Inflammatory macrophage treated with lipopolysaccharide for 4 hours (primary cell): ENCODE results near the gene LARP4B.

ENCODE experiments used
- DNase-seq: peaks from one replicate; pipeline ENCODE4 v3.0.0-alpha.2; 2020

LARP4B gene

GRCh38 chr10:804787-805619, 126.5 kb downstream of the LARP4B start:
- DNase-seq: peak; percentile 35

GRCh38 chr10:804191-804781, 127.2 kb downstream of the LARP4B start:
- no peak for DNase-seq

- DNase-seq: no peak
Observed at GRCh38 chr10:803041-803741, 128.3 kb downstream of the LARP4B start.

GRCh38 chr10:802506-802905, 129.0 kb downstream of the LARP4B start:
- DNase-seq: no peak

GRCh38 chr10:797179-797578, 134.3 kb downstream of the LARP4B start:
- no peak for DNase-seq

- DNase-seq: no peak
Observed at GRCh38 chr10:796233-796632, 135.3 kb downstream of the LARP4B start.

GRCh38 chr10:794382-794956, 137.0 kb downstream of the LARP4B start:
- no peak for DNase-seq

GRCh38 chr10:792792-793100, 138.8 kb downstream of the LARP4B start:
- DNase-seq: no peak

- no peak for DNase-seq
Observed at GRCh38 chr10:792083-792791, 139.3 kb downstream of the LARP4B start.

GRCh38 chr10:791639-792038, 139.9 kb downstream of the LARP4B start:
- no peak for DNase-seq

- no peak for DNase-seq
Observed at GRCh38 chr10:790821-791551, 140.5 kb downstream of the LARP4B start.

GRCh38 chr10:789831-790701, 141.4 kb downstream of the LARP4B start:
- no peak for DNase-seq

GRCh38 chr10:788796-789748, 142.4 kb downstream of the LARP4B start:
- DNase-seq: peak; percentile 56

- no peak for DNase-seq
Observed at GRCh38 chr10:787933-788651, 143.4 kb downstream of the LARP4B start.

GRCh38 chr10:786633-787474, 144.7 kb downstream of the LARP4B start:
- no peak for DNase-seq

- no peak for DNase-seq
Observed at GRCh38 chr10:785861-786214, 145.7 kb downstream of the LARP4B start.

- no peak for DNase-seq
Observed at GRCh38 chr10:785089-785860, 146.2 kb downstream of the LARP4B start.
